ENCODE data around the gene OR52E8. TPM values are rescaled to one million over a fixed set of nuclear protein-coding genes. Genes with fewer than 3 reads are reported as not detected.

OR52E8 gene
- total RNA-seq, 1 donor from 2014 or later = not detected

DNA sequence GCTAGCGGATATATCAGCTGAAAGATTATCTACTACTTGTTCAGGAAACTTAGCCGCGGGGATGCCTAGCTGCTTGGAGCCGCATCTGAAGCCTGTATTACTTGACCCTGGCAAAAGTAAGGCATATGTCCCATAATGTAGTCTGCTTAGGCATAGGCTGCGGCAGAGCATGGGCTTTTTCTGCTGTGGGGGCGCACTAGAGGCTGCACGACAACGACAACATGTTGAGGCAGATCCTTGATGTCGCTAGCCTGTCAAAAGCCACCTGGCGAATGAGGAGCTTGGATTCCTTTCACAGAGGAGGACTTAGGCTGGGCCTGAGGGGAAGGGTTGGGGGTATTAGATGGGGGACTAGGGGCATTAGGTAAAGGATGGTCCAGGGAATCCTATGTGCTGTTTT lies 49.9 kb downstream of the OR52E8 start:
- no peak for TF ChIP-seq CTCF (IDR thresholded peaks at IDR 0.05)
- intact Hi-C loops (cut with DNase I) = loop anchor here (10.0 kb wide), 1 partner anchor 343 kb away; no protein-coding TSS in a partner anchor
- ATAC-seq (no peak), DNase-seq (no peak)
- Histone ChIP-seq H3K36me3 (no peaks in the 10 kb centered on the region), H3K27ac (no peak overlapping the region), H3K4me3 (no peak overlapping the region), H3K4me1 (no peaks in the 10 kb centered on the region), H3K9me3 (no peaks in the 10 kb centered on the region), H3K27me3 (no peaks in the 10 kb centered on the region)

Other genes with a start within 250 kb of the OR52E8 start
- gene TRIM34, start 232.7 kb downstream of the OR52E8 start, total RNA-seq = 10.4 TPM
- gene TRIM5, start 172.6 kb downstream of the OR52E8 start, total RNA-seq = 44.4 TPM
- gene TRIM22, start 167.9 kb downstream of the OR52E8 start, total RNA-seq = 203 TPM
- gene OR56B1, start 121.2 kb downstream of the OR52E8 start, total RNA-seq = 0.17 TPM
- gene OR52N4, start 103.4 kb downstream of the OR52E8 start, total RNA-seq = 0.93 TPM
- not detected for gene OR52N5, start 74.3 kb downstream of the OR52E8 start, total RNA-seq
- gene OR52N1, start 66.4 kb downstream of the OR52E8 start, total RNA-seq = not detected
- not detected for gene OR52N2, start 48.8 kb downstream of the OR52E8 start, total RNA-seq
- not detected for gene OR52E6, start 15.8 kb downstream of the OR52E8 start, total RNA-seq
- gene OR52E4, start 22.9 kb upstream of the OR52E8 start, total RNA-seq = not detected
- not detected for gene OR52E5, start 35.5 kb upstream of the OR52E8 start, total RNA-seq
- gene OR56A3, start 84.6 kb upstream of the OR52E8 start, total RNA-seq = not detected
- not detected for gene OR56A5, start 110.8 kb upstream of the OR52E8 start, total RNA-seq
- not detected for gene OR52L1, start 129.3 kb upstream of the OR52E8 start, total RNA-seq
- not detected for gene OR56A4, start 149.3 kb upstream of the OR52E8 start, total RNA-seq
- not detected for gene OR56A1, start 173.1 kb upstream of the OR52E8 start, total RNA-seq
- gene OR56B4, start 250.0 kb upstream of the OR52E8 start, total RNA-seq = not detected